ENCODE data around the gene VAV1. TPM values are rescaled to one million over a fixed set of nuclear protein-coding genes. Genes with fewer than 3 reads are reported as not detected.

VAV1 gene
- total and polyA plus RNA-seq, 9 of the 15 experiments (the other 6 are each of a cell fraction or from before 2014, with no cell fraction given) = 0.46 to 20.1 (median 11.1) TPM

DNA sequence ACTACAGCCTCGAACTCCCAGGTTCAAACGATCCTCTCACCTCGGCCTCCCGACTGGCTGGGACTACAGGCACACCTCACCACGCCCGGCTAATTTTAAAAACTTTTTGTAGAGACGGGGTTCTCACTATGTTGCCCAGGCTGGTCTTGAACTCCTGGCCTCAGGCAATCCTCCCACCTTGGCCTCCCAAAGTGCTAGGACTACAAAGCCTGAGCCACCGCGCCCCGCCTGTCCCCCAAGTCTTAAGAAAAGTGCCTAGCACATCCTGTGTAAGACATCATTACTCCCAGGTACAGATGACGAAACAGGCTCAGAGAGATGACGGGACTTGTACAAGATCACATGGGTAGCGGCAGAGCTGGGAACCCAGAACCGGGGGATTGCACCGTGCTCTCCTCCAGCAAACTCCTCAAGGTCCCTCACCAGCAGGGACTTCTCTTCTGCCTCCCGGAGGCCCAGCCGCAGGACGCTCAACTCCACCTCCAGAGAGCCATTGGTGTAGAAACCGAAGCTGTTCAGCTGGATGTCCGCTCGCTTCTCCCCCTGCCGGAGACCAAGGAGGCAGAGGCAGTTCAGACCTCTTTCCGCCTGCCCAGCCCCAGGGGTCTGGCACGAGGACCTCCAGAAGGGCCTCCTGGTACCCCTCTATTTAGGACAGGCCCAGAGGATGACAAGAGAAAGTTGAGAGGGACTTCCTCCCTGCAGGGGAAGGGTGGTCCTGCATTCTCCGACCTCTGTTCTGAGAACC lies 36.2 kb upstream of the VAV1 start (continued):
- no peak for TF ChIP-seq ZNF780A (CRISPR knock-in tag; IDR thresholded peaks at IDR 0.05)
- TF ChIP-seq, protein P1, sequence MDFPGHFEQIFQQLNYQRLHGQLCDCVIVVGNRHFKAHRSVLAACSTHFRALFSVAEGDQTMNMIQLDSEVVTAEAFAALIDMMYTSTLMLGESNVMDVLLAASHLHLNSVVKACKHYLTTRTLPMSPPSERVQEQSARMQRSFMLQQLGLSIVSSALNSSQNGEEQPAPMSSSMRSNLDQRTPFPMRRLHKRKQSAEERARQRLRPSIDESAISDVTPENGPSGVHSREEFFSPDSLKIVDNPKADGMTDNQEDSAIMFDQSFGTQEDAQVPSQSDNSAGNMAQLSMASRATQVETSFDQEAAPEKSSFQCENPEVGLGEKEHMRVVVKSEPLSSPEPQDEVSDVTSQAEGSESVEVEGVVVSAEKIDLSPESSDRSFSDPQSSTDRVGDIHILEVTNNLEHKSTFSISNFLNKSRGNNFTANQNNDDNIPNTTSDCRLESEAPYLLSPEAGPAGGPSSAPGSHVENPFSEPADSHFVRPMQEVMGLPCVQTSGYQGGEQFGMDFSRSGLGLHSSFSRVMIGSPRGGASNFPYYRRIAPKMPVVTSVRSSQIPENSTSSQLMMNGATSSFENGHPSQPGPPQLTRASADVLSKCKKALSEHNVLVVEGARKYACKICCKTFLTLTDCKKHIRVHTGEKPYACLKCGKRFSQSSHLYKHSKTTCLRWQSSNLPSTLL (IDR thresholded peaks at IDR 0.05) = no peak
- no peak for TF ChIP-seq ZNF23 (CRISPR knock-in tag; IDR thresholded peaks at IDR 0.05)
- TF ChIP-seq, protein P2, sequence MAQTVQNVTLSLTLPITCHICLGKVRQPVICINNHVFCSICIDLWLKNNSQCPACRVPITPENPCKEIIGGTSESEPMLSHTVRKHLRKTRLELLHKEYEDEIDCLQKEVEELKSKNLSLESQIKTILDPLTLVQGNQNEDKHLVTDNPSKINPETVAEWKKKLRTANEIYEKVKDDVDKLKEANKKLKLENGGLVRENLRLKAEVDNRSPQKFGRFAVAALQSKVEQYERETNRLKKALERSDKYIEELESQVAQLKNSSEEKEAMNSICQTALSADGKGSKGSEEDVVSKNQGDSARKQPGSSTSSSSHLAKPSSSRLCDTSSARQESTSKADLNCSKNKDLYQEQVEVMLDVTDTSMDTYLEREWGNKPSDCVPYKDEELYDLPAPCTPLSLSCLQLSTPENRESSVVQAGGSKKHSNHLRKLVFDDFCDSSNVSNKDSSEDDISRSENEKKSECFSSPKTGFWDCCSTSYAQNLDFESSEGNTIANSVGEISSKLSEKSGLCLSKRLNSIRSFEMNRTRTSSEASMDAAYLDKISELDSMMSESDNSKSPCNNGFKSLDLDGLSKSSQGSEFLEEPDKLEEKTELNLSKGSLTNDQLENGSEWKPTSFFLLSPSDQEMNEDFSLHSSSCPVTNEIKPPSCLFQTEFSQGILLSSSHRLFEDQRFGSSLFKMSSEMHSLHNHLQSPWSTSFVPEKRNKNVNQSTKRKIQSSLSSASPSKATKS (CRISPR knock-in tag; IDR thresholded peaks at IDR 0.05) = no peak
- TF ChIP-seq ZNF77 (CRISPR knock-in tag; IDR thresholded peaks at IDR 0.05) = no peak
- no peak for TF ChIP-seq DMBX1 (CRISPR knock-in tag; IDR thresholded peaks at IDR 0.05; ENCODE audit: borderline replicate concordance)
- no peak for TF ChIP-seq DNMT1 (IDR thresholded peaks at IDR 0.05)
- no peak for TF ChIP-seq SAFB (IDR thresholded peaks at IDR 0.05; ENCODE audit: borderline replicate concordance, low read depth, low read length)
- no peak for TF ChIP-seq TCF7 (IDR thresholded peaks at IDR 0.05; ENCODE audit: borderline replicate concordance)
- TF ChIP-seq SAP30 (IDR thresholded peaks at IDR 0.05; ENCODE audit: borderline replicate concordance, insufficient read depth, low read depth, low read length, poor library complexity, severe bottlenecking) = peak; percentile 22
- peak; percentile 72 for TF ChIP-seq CEBPG (CRISPR knock-in tag; IDR thresholded peaks at IDR 0.05)
- peak; percentile 52 to 78; a peak in 3 of 4 replicates for TF ChIP-seq CEBPG (tag; conservative IDR thresholded peaks at IDR 0.05 in 1 of 2, IDR thresholded peaks at IDR 0.05 in 1 of 2)
- no peak for TF ChIP-seq TCFL5 (CRISPR knock-in tag; conservative IDR thresholded peaks at IDR 0.05)
- TF ChIP-seq ZNF274 (IDR thresholded peaks at IDR 0.05; ENCODE audit: borderline replicate concordance, low read depth, low read length) = no peak
- no peak for TF ChIP-seq POLR3A (IDR thresholded peaks at IDR 0.05; ENCODE audit: borderline replicate concordance, extremely low read depth, insufficient read depth, insufficient read length)
- no peak for TF ChIP-seq MAFG (tag; conservative IDR thresholded peaks at IDR 0.05)
- no peak for TF ChIP-seq PHF21A (IDR thresholded peaks at IDR 0.05; ENCODE audit: borderline replicate concordance, low read depth)
- no peak for TF ChIP-seq RUNX1 (IDR thresholded peaks at IDR 0.05; ENCODE audit: low read depth)
- no peak for TF ChIP-seq HSF4 (CRISPR knock-in tag; IDR thresholded peaks at IDR 0.05; ENCODE audit: borderline replicate concordance)
- TF ChIP-seq FOXK1 (CRISPR knock-in tag; IDR thresholded peaks at IDR 0.05; ENCODE audit: borderline replicate concordance) = no peak
- no peak for TF ChIP-seq HDAC6 (IDR thresholded peaks at IDR 0.05; ENCODE audit: low read depth, low read length)
- peak; percentile 39 for TF ChIP-seq ZFP36 (IDR thresholded peaks at IDR 0.05; ENCODE audit: low read depth, low read length, partially characterized antibody)
- TF ChIP-seq, protein P3, sequence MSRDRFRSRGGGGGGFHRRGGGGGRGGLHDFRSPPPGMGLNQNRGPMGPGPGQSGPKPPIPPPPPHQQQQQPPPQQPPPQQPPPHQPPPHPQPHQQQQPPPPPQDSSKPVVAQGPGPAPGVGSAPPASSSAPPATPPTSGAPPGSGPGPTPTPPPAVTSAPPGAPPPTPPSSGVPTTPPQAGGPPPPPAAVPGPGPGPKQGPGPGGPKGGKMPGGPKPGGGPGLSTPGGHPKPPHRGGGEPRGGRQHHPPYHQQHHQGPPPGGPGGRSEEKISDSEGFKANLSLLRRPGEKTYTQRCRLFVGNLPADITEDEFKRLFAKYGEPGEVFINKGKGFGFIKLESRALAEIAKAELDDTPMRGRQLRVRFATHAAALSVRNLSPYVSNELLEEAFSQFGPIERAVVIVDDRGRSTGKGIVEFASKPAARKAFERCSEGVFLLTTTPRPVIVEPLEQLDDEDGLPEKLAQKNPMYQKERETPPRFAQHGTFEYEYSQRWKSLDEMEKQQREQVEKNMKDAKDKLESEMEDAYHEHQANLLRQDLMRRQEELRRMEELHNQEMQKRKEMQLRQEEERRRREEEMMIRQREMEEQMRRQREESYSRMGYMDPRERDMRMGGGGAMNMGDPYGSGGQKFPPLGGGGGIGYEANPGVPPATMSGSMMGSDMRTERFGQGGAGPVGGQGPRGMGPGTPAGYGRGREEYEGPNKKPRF (IDR thresholded peaks at IDR 0.05; ENCODE audit: low read depth, low read length) = no peak

Measured in K562 (cell line).